ENCODE results near the gene FBN1.

- TF ChIP-seq CTCF (IDR thresholded peaks at IDR 0.05) (no peak), POLR2AphosphoS5 (IDR thresholded peaks at IDR 0.05) (no peak), EP300 (IDR thresholded peaks at IDR 0.05) (no peak), POLR2A (IDR thresholded peaks at IDR 0.05) (no peak)
Observed at GRCh38 chr15:48462688-48463087, 182.8 kb downstream of the FBN1 start.
